Esophagus mucosa (tissue), 1 donor: ENCODE data around the gene MST1. TPM values are rescaled to one million over a fixed set of nuclear protein-coding genes. Genes with fewer than 3 reads are reported as not detected.

Source experiments
- total RNA-seq: library from RNA; stranded (reverse); gene quantifications from one replicate; pipeline ENCODE4 v1.2.4, GENCODE V29; 2023
- donor health status: DM: yes; HTN: yes; CAD: no.

The MST1 gene
- total RNA-seq, 1 donor from 2014 or later = 7.6 TPM

Other genes starting within 250 kb of the MST1 start
- 48.3 TPM for gene DAG1, start 219.2 kb downstream of the MST1 start, total RNA-seq
- gene BSN, start 135.0 kb downstream of the MST1 start, total RNA-seq = 0.08 TPM
- gene APEH, start 15.1 kb downstream of the MST1 start, total RNA-seq = 103 TPM
- 19.4 TPM for gene RNF123, start 83 bp upstream of the MST1 start, total RNA-seq
- gene AMIGO3, start 30.2 kb upstream of the MST1 start, total RNA-seq = not detected
- 22.5 TPM for gene GMPPB, start 34.5 kb upstream of the MST1 start, total RNA-seq
- gene IP6K1, start 97.1 kb upstream of the MST1 start, total RNA-seq = 19.9 TPM
- not detected for gene CDHR4, start 110.4 kb upstream of the MST1 start, total RNA-seq
- 14.2 TPM for gene INKA1, start 113.8 kb upstream of the MST1 start, total RNA-seq
- 15.3 TPM for gene UBA7, start 124.5 kb upstream of the MST1 start, total RNA-seq
- gene TRAIP, start 167.1 kb upstream of the MST1 start, total RNA-seq = 5.5 TPM
- not detected for gene CAMKV, start 180.4 kb upstream of the MST1 start, total RNA-seq
- 14.1 TPM for gene MST1R, start 214.4 kb upstream of the MST1 start, total RNA-seq
- 8.5 TPM for gene MON1A, start 240.3 kb upstream of the MST1 start, total RNA-seq